HG03159 (cell line): ENCODE results near the gene KCNQ5.

ENCODE experiments used
- ATAC-seq: cut with Tn5 transposase; IDR thresholded peaks from one replicate; pipeline ENCODE4 v1.9.1; 2021; ENCODE audit warnings: mild to moderate bottlenecking, moderate library complexity; ENCODE audit not compliant: unreplicated experiment

The KCNQ5 gene

GRCh38 chr6:72792692-72793091 lies 170.8 kb downstream of the KCNQ5 start:
- no peak for ATAC-seq

- no peak for ATAC-seq
These were observed 172.0 kb downstream of the KCNQ5 start for GRCh38 chr6:72793641-72794395.

- ATAC-seq, result no peak
These were observed 176.3 kb downstream of the KCNQ5 start for GRCh38 chr6:72798196-72798595.

DNA sequence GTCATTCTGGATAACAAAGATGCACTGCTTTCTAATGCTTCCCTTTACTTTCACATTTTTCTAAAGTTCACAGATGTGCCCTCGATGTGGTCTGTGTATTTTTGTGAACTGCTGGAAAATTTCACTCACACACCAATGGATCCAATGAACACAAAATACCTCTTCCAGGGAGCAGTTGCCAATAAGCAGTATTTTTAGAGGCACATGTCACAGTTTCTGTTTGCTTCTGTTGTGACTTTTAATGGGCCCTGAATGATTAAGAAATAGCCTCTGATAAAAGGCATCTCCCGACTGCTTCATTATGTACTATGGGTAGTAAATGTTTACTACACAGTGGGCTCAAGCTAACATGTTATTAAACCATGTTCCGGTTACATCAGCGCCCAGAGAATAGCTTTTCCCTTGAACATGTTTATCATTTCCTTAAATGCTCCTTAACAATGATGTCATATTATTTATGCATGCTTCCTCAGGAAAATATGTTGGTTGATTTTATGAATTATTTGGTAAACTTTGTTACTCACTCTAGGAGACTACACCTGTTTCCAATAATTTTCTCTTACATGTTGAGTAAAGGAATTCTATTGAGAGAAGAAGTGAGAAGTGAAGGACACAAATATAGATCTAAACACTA lies 188.0 kb downstream of the KCNQ5 start:
- ATAC-seq, result no peak

- ATAC-seq, result no peak
These were observed 188.9 kb downstream of the KCNQ5 start for GRCh38 chr6:72810571-72811280.

GRCh38 chr6:72811971-72812421 lies 190.1 kb downstream of the KCNQ5 start:
- ATAC-seq, result no peak

- ATAC-seq, result no peak
These were observed 192.1 kb downstream of the KCNQ5 start for GRCh38 chr6:72813807-72814596.

- no peak for ATAC-seq
These were observed 194.2 kb downstream of the KCNQ5 start for GRCh38 chr6:72816022-72816421.

DNA sequence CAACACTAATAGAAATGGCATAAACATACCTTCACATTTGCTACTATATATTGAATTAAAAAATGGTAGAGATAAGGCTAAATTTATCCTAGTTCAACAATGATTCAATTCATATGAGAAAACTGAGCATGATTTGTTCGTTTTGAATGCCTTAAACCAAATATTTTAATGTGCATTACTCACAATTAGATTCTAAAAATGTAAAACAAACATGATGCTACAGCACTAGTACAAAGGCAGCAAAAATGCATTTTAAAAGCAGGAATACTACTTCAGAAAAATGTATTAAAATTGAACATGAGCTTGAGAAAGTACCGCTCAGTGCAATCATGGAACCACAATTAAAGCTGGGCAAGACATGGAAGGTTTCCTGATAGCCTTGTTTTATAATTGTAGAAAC lies 195.3 kb downstream of the KCNQ5 start:
- no peak for ATAC-seq

- no peak for ATAC-seq
These were observed 197.7 kb downstream of the KCNQ5 start for GRCh38 chr6:72819609-72820008.

GRCh38 chr6:72820153-72820552 lies 198.3 kb downstream of the KCNQ5 start:
- no peak for ATAC-seq

- no peak for ATAC-seq
These were observed 199.0 kb downstream of the KCNQ5 start for GRCh38 chr6:72820906-72821305.

DNA sequence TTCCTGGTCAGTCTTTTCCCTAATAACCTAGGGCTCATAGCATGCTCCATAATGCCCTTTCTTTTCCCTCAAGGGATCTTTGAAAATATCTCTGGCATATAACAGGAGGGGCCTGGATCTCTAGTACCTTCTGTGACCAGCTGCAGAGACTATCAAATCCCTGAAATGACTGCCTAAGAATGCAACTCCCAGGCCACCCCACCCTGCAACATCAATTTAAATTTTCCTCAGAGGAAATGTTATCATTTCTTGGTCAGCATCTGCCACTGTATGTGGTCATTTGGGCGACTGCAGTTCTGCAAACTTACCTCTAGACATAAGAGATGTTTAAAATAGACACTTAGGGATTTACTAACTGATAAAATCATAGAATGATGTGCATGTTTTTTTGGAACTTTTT lies 200.2 kb downstream of the KCNQ5 start:
- no peak for ATAC-seq

DNA sequence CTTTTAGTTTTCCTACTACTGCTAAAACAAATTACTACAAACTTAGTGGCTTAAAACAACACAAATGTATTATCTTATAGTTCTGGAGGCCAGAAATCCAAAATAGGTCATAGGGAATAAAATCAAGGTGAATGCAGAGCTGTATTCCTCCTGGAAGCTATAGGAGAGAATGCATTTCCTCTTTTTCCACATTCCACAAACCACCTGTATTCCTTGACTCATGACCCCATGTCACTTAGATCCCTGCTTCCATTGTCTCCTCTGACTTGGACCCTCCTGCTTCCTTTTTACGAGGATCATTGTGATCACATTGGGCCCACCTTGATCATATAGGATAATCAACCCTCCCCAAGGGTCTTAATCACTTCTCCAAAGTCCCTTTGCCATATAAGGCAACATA lies 200.8 kb downstream of the KCNQ5 start:
- no peak for ATAC-seq

- no peak for ATAC-seq
These were observed 203.0 kb downstream of the KCNQ5 start for GRCh38 chr6:72824833-72825232.

GRCh38 chr6:72825315-72825911 lies 203.5 kb downstream of the KCNQ5 start:
- ATAC-seq, result no peak

GRCh38 chr6:72826037-72826436 lies 204.2 kb downstream of the KCNQ5 start:
- ATAC-seq, result no peak

DNA sequence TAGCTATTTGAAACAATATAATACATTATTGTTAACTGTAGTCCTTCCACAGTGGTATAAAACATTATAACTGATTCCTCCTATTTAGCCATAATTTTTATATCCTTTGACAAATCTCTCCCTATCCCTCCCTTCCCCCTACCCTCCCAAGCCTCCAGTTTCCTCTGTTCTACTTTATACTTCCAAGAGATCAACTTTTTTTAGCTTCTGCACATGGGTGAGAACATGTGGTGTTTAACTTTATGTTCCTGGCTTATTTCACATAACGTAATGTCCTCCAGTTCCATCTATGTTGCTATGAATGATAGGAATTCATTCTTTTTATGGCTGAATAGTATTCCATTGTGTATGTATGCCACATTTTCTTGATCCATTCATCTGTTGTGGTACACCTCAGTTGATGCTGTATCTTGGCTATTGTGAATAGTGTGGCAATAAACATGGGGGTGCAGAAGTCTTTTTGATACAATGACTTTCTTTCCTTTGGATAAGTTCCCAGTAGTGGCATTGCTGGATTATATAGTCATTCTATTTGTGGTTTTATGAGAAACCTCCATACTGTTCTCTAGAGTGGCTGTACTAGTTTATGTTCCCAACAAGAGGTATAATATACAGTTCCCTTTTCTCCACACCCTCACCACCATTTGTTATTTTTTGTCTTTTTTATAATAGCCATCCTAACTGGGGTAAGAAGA lies 205.0 kb downstream of the KCNQ5 start:
- no peak for ATAC-seq

GRCh38 chr6:72828904-72829303 lies 207.0 kb downstream of the KCNQ5 start:
- no peak for ATAC-seq

DNA sequence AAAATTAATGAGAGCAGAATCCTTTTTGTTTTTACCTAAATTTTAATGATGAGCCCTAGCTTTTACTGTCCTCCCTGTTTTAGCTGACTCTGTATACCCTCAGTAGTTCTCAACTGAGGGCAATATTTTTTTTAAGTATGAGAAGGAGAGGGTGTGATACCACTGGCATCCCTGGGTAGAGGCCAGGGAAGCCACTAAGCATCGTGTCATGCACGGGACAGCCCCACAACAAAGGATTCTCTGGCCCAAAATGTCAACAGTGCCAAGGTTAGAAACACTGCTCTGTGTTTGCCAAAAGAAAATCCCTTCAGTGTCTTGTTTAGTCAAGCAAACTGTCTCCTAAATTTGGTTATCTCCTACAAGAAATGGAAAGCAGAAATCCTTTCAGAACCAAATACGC lies 210.4 kb downstream of the KCNQ5 start:
- ATAC-seq, result no peak
